GM12892 (cell line): Measurements from ENCODE around the gene RALY.

ENCODE experiments used
- DNase-seq: peaks from one replicate; pipeline ENCODE4 v3.0.0; 2011; ENCODE audit not compliant: insufficient read length
- FAIRE-seq: peaks from 2 replicates; lab custom pipeline; 2011; peaks lifted over from hg19 to GRCh38; lab: Jason Lieb, UNC
- POLR2A ChIP-seq: IDR thresholded peaks from 2 replicates; pipeline ENCODE4 v1.6.1; 2011; ENCODE audit warnings: low read depth, low read length, control low read depth
- POLR2AphosphoS5 ChIP-seq: IDR thresholded peaks from 2 replicates; pipeline ENCODE4 v1.6.1; 2011; ENCODE audit warnings: low read depth, low read length, control low read depth
- TAF1 ChIP-seq: IDR thresholded peaks from 2 replicates; pipeline ENCODE4 v1.6.1; 2011; ENCODE audit warnings: low read depth, mild to moderate bottlenecking, control low read depth, low read length, borderline replicate concordance

RALY gene

GRCh38 chr20:34074101-34074760, 80.5 kb downstream of the RALY start:
- DNase-seq = no peak
- TF ChIP-seq POLR2AphosphoS5 = no peak
- TF ChIP-seq POLR2A = no peak
- TF ChIP-seq TAF1 = no peak
- no peak for FAIRE-seq

GRCh38 chr20:34075647-34076046, 81.9 kb downstream of the RALY start:
- DNase-seq (no peak), FAIRE-seq (no peak)
- TF ChIP-seq TAF1 (no peak), POLR2A (no peak), POLR2AphosphoS5 (no peak)

GRCh38 chr20:34076952-34077351, 83.2 kb downstream of the RALY start:
- FAIRE-seq = no peak
- no peak for DNase-seq
- no peak for TF ChIP-seq POLR2AphosphoS5
- TF ChIP-seq POLR2A = no peak
- no peak for TF ChIP-seq TAF1

GRCh38 chr20:34078540-34078939, 84.8 kb downstream of the RALY start:
- DNase-seq = no peak
- FAIRE-seq = no peak

GRCh38 chr20:34079818-34080217, 86.1 kb downstream of the RALY start:
- DNase-seq (no peak), FAIRE-seq (no peak)
- TF ChIP-seq POLR2AphosphoS5 (no peak), POLR2A (no peak), TAF1 (no peak)

More at GRCh38 chr20:34078540-34078939, 84.8 kb downstream of the RALY start:
- TF ChIP-seq POLR2AphosphoS5 (no peak), TAF1 (no peak), POLR2A (no peak)

GRCh38 chr20:34082232-34082887, 88.6 kb downstream of the RALY start:
- TF ChIP-seq TAF1 = no peak
- TF ChIP-seq POLR2A = no peak
- TF ChIP-seq POLR2AphosphoS5 = no peak
- no peak for FAIRE-seq
- no peak for DNase-seq

GRCh38 chr20:34083137-34083536, 89.4 kb downstream of the RALY start:
- TF ChIP-seq POLR2A = no peak
- TF ChIP-seq POLR2AphosphoS5 = no peak
- TF ChIP-seq TAF1 = no peak
- no peak for FAIRE-seq
- DNase-seq = no peak

- no peak for FAIRE-seq
- no peak for DNase-seq
- TF ChIP-seq TAF1 (no peak), POLR2AphosphoS5 (no peak), POLR2A (no peak)
Observed at GRCh38 chr20:34083781-34084180, 90.1 kb downstream of the RALY start.

- FAIRE-seq = no peak
- no peak for DNase-seq
- TF ChIP-seq POLR2AphosphoS5 = no peak
- TF ChIP-seq TAF1 = no peak
- no peak; the same call in 1 of the 2 replicates for TF ChIP-seq POLR2A
Observed at GRCh38 chr20:34084227-34084923, 90.7 kb downstream of the RALY start.

GRCh38 chr20:34085544-34086040, 91.9 kb downstream of the RALY start:
- no peak for DNase-seq
- no peak for TF ChIP-seq TAF1
- no peak for TF ChIP-seq POLR2A
- no peak for TF ChIP-seq POLR2AphosphoS5
- FAIRE-seq = no peak

GRCh38 chr20:34088305-34089174, 94.8 kb downstream of the RALY start:
- FAIRE-seq = no peak
- DNase-seq = no peak
- TF ChIP-seq POLR2AphosphoS5 (peak; percentile 21; the same call in 1 of the 2 replicates), TAF1 (no peak), POLR2A (no peak)
